ENCODE data around the gene CYTH3. TPM values are rescaled to one million over a fixed set of nuclear protein-coding genes. Genes with fewer than 3 reads are reported as not detected.

Gene CYTH3
- total RNA-seq, 1 donor from 2014 or later, result 25.5 TPM

DNA sequence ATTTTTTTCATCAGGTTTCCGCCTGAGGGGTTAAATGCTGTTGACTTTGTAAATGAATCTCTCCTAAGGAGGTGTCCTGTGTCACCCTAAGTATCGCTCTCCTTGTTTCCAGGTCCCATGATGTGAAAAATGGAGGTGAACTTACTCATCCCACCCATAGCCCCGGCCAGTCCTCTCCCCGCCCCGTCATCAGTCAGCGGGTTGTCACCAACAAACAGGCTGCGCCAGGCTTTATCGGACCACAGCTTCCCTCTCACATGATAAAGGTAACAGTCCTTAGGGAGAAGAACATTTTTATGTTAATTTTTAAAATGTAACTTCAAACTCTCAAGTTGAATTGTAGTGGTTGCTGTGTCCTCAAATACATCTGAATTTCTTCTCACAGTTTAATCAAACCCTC, 124.8 kb downstream of the CYTH3 start:
- no peak for DNase-seq
- intact Hi-C loops (cut with micrococcal nuclease), result no loop called here
- H3K4me3 ChIP-seq, result no peak overlapping the region
- H3K27ac ChIP-seq (replicated peaks), result no peak overlapping the region
- no peaks in the 10 kb centered on the region for H3K9me3 ChIP-seq (replicated peaks)
- TF ChIP-seq CTCF (IDR thresholded peaks at IDR 0.05; ENCODE audit: borderline replicate concordance), result no peak
- H3K27me3 ChIP-seq (ENCODE audit: low read depth), result no peaks in the 10 kb centered on the region
- peaks cover 97% of the 10 kb centered on the region for H3K36me3 ChIP-seq
- H3K4me1 ChIP-seq, result no peaks in the 10 kb centered on the region

DNA sequence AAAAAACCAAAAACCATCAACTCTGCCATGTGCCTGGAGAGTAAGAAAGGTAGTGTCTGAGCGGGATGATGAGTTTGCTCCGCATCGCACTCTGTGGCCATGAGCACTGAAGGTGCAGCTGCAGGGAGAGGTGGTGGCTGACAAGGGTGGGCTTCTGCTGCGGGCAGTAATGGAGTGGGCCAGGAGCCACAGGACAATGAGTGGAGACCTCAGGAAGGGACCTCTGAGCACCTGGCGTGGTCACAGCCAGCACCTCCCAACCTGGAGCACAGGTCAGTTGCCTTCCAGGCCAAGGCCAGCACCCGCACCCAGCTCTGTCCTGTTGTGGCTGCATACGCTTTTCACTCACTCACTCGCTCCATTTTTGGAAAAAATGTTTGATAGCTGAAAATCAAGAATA, 125.8 kb downstream of the CYTH3 start:
- DNase-seq, result no peak
- H3K36me3 ChIP-seq, result peaks cover 95% of the 10 kb centered on the region
- no peaks in the 10 kb centered on the region for H3K9me3 ChIP-seq (replicated peaks)
- H3K4me3 ChIP-seq, result no peak overlapping the region
- no peaks in the 10 kb centered on the region for H3K27me3 ChIP-seq (ENCODE audit: low read depth)
- intact Hi-C loops (cut with micrococcal nuclease), result no loop called here
- H3K4me1 ChIP-seq, result no peaks in the 10 kb centered on the region
- TF ChIP-seq CTCF (IDR thresholded peaks at IDR 0.05; ENCODE audit: borderline replicate concordance), result no peak
- no peak overlapping the region for H3K27ac ChIP-seq (replicated peaks)

DNA sequence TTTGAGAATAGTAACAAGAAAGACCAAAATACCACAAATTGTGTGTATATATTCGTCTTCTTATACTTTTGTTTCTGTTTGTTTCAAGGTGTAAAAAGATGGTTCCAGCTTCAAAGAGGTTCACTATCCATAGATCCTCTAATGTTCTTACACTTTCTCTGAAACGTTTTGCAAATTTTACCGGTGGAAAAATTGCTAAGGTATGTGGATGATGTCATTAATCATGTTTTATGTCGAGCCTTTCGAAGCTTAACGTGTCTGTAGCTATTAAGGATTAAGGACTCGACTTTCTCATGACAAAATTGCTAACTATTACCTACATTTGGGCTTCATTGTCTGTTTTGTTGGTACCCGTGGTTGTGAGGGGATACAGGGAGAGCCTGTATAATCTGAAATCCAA, 128.4 kb downstream of the CYTH3 start:
- Histone ChIP-seq H3K27me3 (ENCODE audit: low read depth) (no peaks in the 10 kb centered on the region), H3K9me3 (replicated peaks) (no peaks in the 10 kb centered on the region), H3K4me1 (no peaks in the 10 kb centered on the region), H3K4me3 (no peak overlapping the region), H3K27ac (replicated peaks) (no peak overlapping the region), H3K36me3 (peaks cover 87% of the 10 kb centered on the region)
- TF ChIP-seq CTCF (IDR thresholded peaks at IDR 0.05; ENCODE audit: borderline replicate concordance), result no peak
- no peak for DNase-seq
- intact Hi-C loops (cut with micrococcal nuclease), result no loop called here

DNA sequence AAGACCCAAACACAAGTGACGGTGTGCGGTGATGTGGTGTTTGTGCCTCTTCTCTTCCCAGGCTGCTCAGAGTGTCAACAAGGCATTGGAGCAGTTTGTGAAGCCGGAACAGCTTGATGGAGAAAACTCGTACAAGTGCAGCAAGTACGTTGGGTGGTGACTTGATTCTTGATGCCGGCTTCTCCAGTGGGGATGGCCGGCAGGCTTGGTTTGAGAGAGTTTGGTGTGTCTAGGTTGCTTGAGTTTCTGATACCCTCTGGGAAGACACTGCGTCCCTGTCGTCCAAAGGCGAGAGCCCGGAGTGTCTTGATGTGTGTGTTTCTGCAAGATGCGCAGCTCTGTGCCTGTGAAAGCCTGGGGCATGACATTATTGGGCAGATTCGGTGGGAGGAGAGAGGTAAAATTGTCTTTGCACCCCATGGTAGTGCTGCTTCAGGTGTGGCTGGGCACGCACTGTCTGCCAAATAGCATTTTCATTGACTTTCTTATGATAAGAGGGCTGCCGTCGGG, 129.5 kb downstream of the CYTH3 start:
- Histone ChIP-seq H3K4me1 (no peaks in the 10 kb centered on the region), H3K4me3 (no peak overlapping the region), H3K27ac (replicated peaks) (no peak overlapping the region), H3K9me3 (replicated peaks) (no peaks in the 10 kb centered on the region), H3K36me3 (peaks cover 82% of the 10 kb centered on the region), H3K27me3 (ENCODE audit: low read depth) (no peaks in the 10 kb centered on the region)
- intact Hi-C loops (cut with micrococcal nuclease), result no loop called here
- DNase-seq, result no peak
- no peak for TF ChIP-seq CTCF (IDR thresholded peaks at IDR 0.05; ENCODE audit: borderline replicate concordance)

DNA sequence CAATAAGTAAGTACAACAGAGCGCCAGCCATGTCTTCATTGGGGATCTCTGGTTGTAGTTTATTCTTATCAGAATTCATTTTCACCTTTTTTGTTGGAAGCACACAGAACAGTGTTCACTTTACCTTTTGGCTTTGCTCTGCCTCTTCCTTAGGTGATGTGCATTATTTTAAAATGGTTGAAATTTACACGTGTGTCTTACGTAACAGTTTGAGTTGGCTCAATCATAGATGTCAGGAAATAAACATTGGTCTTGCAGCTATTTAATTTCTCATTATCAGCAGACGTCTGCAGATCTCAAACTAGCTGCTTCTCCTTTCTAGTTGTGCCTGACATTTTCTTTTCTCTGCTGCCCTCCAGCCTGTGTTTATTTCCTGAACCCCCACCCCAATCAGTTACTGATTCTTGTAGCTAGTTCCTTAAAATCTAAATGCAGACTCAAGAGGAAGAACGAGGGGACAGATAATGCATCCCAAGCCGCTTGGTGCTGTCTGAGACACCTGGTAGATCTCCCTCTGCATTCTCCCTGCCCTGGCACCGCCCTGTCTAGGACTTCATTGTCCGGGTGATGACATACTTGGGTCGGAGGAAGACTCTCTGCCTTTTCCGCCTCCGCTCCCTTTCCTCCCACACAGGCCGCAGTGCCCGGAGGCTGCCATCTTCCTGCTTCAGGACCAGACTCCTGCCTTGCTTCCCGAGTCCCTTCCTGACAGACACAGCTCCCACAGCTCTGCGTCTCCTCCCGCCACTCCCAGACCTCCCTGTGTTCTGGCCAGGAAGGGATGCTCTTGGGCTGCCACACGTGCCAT, 133.0 kb downstream of the CYTH3 start:
- TF ChIP-seq CTCF (IDR thresholded peaks at IDR 0.05; ENCODE audit: borderline replicate concordance), result no peak
- Histone ChIP-seq H3K36me3 (peaks cover 56% of the 10 kb centered on the region), H3K27ac (replicated peaks) (no peak overlapping the region), H3K4me1 (no peaks in the 10 kb centered on the region), H3K9me3 (replicated peaks) (no peaks in the 10 kb centered on the region), H3K4me3 (no peak overlapping the region), H3K27me3 (ENCODE audit: low read depth) (no peaks in the 10 kb centered on the region)
- no peak for DNase-seq
- intact Hi-C loops (cut with micrococcal nuclease), result no loop called here

Measured in left ventricle myocardium inferior (tissue), 1 donor.